GM21786 (cell line): ENCODE measurements around the gene STPG3.

Source experiments
- ATAC-seq: cut with Tn5 transposase; IDR thresholded peaks from one replicate; pipeline ENCODE4 v1.9.1; 2021; ENCODE audit not compliant: unreplicated experiment

The STPG3 gene

GRCh38 chr9:137299938-137300337, 48.9 kb downstream of the STPG3 start:
- no peak for ATAC-seq

- no peak for ATAC-seq
Observed at GRCh38 chr9:137300567-137301080, 49.5 kb downstream of the STPG3 start.

GRCh38 chr9:137301081-137301947, 50.2 kb downstream of the STPG3 start:
- no peak for ATAC-seq

GRCh38 chr9:137302118-137302448, 51.0 kb downstream of the STPG3 start, which contains the start of gene NRARP:
Gene NRARP (minus strand): TSS chr9:137302271. CDS start chr9:137301928, 343 bp downstream.
- peak; percentile 75 for ATAC-seq

GRCh38 chr9:137302449-137303150, 51.5 kb downstream of the STPG3 start:
- peak; percentile 47 for ATAC-seq
